Hematopoietic multipotent progenitor cell (in vitro differentiated cells): ENCODE data around the gene CSMD2. TPM values are rescaled to one million over a fixed set of nuclear protein-coding genes. Genes with fewer than 3 reads are reported as not detected.
"Not testable (repeated sequence)": the region's sequence is repeated elsewhere in the genome, so short reads cannot be mapped to it uniquely, and the experiment has no call there.

Source experiments
- DNase-seq, 3 donors: peaks; one replicate each; pipeline ENCODE4 v3.0.0-alpha.2; 2011 to 2015; ENCODE audit warnings: low read depth in 2 of 3, low spot score in 2 of 3
- total RNA-seq: library from RNA; depleted of rRNA; stranded (reverse); fragments of >200 nt; gene quantifications from one replicate; pipeline ENCODE4 v1.2.3, GENCODE V29; 2012

The CSMD2 gene
- total RNA-seq, 1 donor, result not detected

GRCh38 chr1:33527934-33528333 is 637.1 kb downstream of the CSMD2 start:
- DNase-seq, result no peak

- no peak for DNase-seq
Measured at GRCh38 chr1:33524586-33524985, 640.4 kb downstream of the CSMD2 start.

- DNase-seq, result no peak
Measured at GRCh38 chr1:33519240-33519884, 645.7 kb downstream of the CSMD2 start.

GRCh38 chr1:33517596-33518250 is 647.3 kb downstream of the CSMD2 start:
- no peak for DNase-seq

- no peak for DNase-seq
Measured at GRCh38 chr1:33516891-33517567, 648.0 kb downstream of the CSMD2 start.

GRCh38 chr1:33516428-33516827 is 648.6 kb downstream of the CSMD2 start:
- DNase-seq, result no peak

GRCh38 chr1:33515607-33516006 is 649.4 kb downstream of the CSMD2 start:
- DNase-seq, result no peak

- no peak for DNase-seq
Measured at GRCh38 chr1:33515112-33515511, 649.9 kb downstream of the CSMD2 start.

GRCh38 chr1:33512226-33513011 is 652.6 kb downstream of the CSMD2 start:
- no peak for DNase-seq

GRCh38 chr1:33509276-33509675 is 655.8 kb downstream of the CSMD2 start:
- DNase-seq, result not testable (repeated sequence)

GRCh38 chr1:33508151-33508550 is 656.9 kb downstream of the CSMD2 start:
- DNase-seq, result no peak

- no peak for DNase-seq
Measured at GRCh38 chr1:33507661-33508060, 657.4 kb downstream of the CSMD2 start.

GRCh38 chr1:33503506-33503905 is 661.5 kb downstream of the CSMD2 start:
- no peak for DNase-seq

GRCh38 chr1:33502726-33503125 is 662.3 kb downstream of the CSMD2 start:
- no peak for DNase-seq

- no peak for DNase-seq
Measured at GRCh38 chr1:33501774-33502173, 663.3 kb downstream of the CSMD2 start.

- no peak for DNase-seq
Measured at GRCh38 chr1:33501309-33501708, 663.7 kb downstream of the CSMD2 start.

- no peak for DNase-seq
Measured at GRCh38 chr1:33500547-33500946, 664.5 kb downstream of the CSMD2 start.

- no peak for DNase-seq
Measured at GRCh38 chr1:33497410-33497809, 667.6 kb downstream of the CSMD2 start.

- DNase-seq, result peak in 1 of 3 donors; percentile 18
Measured at GRCh38 chr1:33494929-33495328, 670.1 kb downstream of the CSMD2 start.

GRCh38 chr1:33488624-33489023 is 676.4 kb downstream of the CSMD2 start:
- DNase-seq, result no peak

GRCh38 chr1:33482412-33482811 is 682.6 kb downstream of the CSMD2 start:
- no peak for DNase-seq
